Transverse colon (tissue), 4 donors: Measurements from ENCODE around the gene RFC2. TPM values are rescaled to one million over a fixed set of nuclear protein-coding genes. Genes with fewer than 3 reads are reported as not detected.
A peak's percentile ranks its signal among the peaks of the same experiment; 100 is the strongest.

Source experiments
- DNase-seq: peaks from one replicate; pipeline ENCODE4 v3.0.0-alpha.2; 2019
- H3K27ac ChIP-seq, 4 donors: fragments of 200-600 bp; sonication (generic); 2 replicates each; pipeline ENCODE4 v1.5.1; 2016 to 2018; ENCODE audit warnings: inconsistent platforms in 4 of 4
- H3K27me3 ChIP-seq: fragments of 200-600 bp; sonication (generic); 2 replicates; pipeline ENCODE4 v1.5.1; 2017; ENCODE audit warnings: inconsistent platforms
- H3K36me3 ChIP-seq, 4 donors: fragments of 200-600 bp; sonication (generic); 2 replicates each; pipeline ENCODE4 v1.5.1; 2017 to 2019; ENCODE audit warnings: inconsistent platforms in 4 of 4
- H3K4me1 ChIP-seq, 4 donors: fragments of 200-600 bp; sonication (generic); 2 replicates each; pipeline ENCODE4 v1.5.1; 2017 to 2020; ENCODE audit warnings: inconsistent platforms in 4 of 4
- H3K4me3 ChIP-seq, 4 donors: fragments of 200-600 bp; sonication (generic); 1 replicate in 1 of 4; 2 replicates in 3 of 4; pipeline versions ENCODE4 v1.5.1 to v1.6.1; 2017 to 2019; ENCODE audit warnings: inconsistent platforms in 4 of 4
- H3K9me3 ChIP-seq, 2 donors: fragments of 200-600 bp; sonication (generic); 2 replicates each; pipeline ENCODE4 v1.5.1; 2017 to 2019; ENCODE audit warnings: inconsistent platforms in 2 of 2
- CTCF ChIP-seq, 5 experiments: fragments of 200-600 bp in 3 of 5; fragments of 450-650 bp in 2 of 5; sonication (generic) in 3 of 5; IDR thresholded peaks; 1 replicate in 2 of 5; 2 replicates in 3 of 5; pipeline ENCODE4 v1.5.1; 2016 to 2017; ENCODE audit warnings: antibody characterized with exemption in 5 of 5, inconsistent platforms in 3 of 5, mild to moderate bottlenecking in 2 of 5, moderate library complexity in 1 of 5
- EP300 ChIP-seq: sonication (generic); formaldehyde crosslinking; IDR thresholded peaks from one replicate; pipeline ENCODE4 v1.6.1; 2017; ENCODE audit warnings: antibody characterized with exemption, low read depth
- POLR2A ChIP-seq: fragments of 450-650 bp; IDR thresholded peaks from one replicate; pipeline ENCODE4 v1.6.1; 2016; ENCODE audit warnings: antibody characterized with exemption, mild to moderate bottlenecking, moderate library complexity
- POLR2AphosphoS5 ChIP-seq, 3 donors: sonication (generic); formaldehyde crosslinking; IDR thresholded peaks; one replicate each; pipeline ENCODE4 v1.6.1; 2016; ENCODE audit warnings: antibody characterized with exemption in 3 of 3
- WGBS, 2 donors: methylation state at CpG; one replicate each; pipeline ENCODE4 v1.1.5; 2018; ENCODE audit warnings: low coverage in 1 of 2; 5-methylcytosine and 5-hydroxymethylcytosine counted together
- in situ Hi-C, 4 donors: fragments of 200-750 bp; cut with MboI; loops; one replicate each; pipeline versions ENCODE4 v1.15.0 to v1.15.1; 2017; ENCODE audit warnings: low sequenced_read_pairs in 3 of 4, low pct_ligation_motif_present in 1 of 4, low pct_unique_long_range_greater_than_20kb in 1 of 4
- intact Hi-C: fragments of 100-400 bp; cut with DNase I; formaldehyde crosslinking; loops from one replicate; pipeline ENCODE4 v1.15.1; 2023; ENCODE audit warnings: low total_unique reads
- total RNA-seq, 4 donors: library from RNA; depleted of rRNA; stranded (reverse); fragments of >200 nt; gene quantifications; one replicate each; pipeline ENCODE4 v1.1.0, GENCODE V29; 2016

RFC2 gene
- total RNA-seq, 4 donors from 2014 or later = 6.7 to 17.3 (median 9.3) TPM

GRCh38 chr7:74190259-74190658 is 63.9 kb downstream of the RFC2 start:
- in situ Hi-C loops = loop anchor here in 2 of 4 donors (25.0 kb wide), 2 partner anchors 103 to 128 kb away; partner anchors contain the start of gene LIMK1 (in 1 of the 2)
- DNase-seq = no peak
- peaks cover 6 to 32% (median 22%) of the 10 kb centered on the region in 4 donors for H3K4me1 ChIP-seq
- no peaks in the 10 kb centered on the region for H3K27me3 ChIP-seq
- intact Hi-C loops = no loop called here
- no peaks in the 10 kb centered on the region for H3K9me3 ChIP-seq
- 94 to 100% methylated on average over 1 to 7 of the region's 7 CpGs for WGBS, 2 donors
- no peak for TF ChIP-seq POLR2AphosphoS5 (IDR thresholded peaks at IDR 0.05)
- TF ChIP-seq POLR2A = no peak
- no peak for TF ChIP-seq CTCF (IDR thresholded peaks at IDR 0.05)
- no peak for TF ChIP-seq EP300
- peaks cover 0 to 65% (median 33%) of the 10 kb centered on the region in 4 donors for H3K36me3 ChIP-seq
- no peak overlapping the region for H3K27ac ChIP-seq
- no peak overlapping the region for H3K4me3 ChIP-seq

- Histone ChIP-seq H3K4me3 (no peak overlapping the region), H3K36me3 (peaks cover 0 to 47% (median 24%) of the 10 kb centered on the region in 4 donors), H3K9me3 (no peaks in the 10 kb centered on the region), H3K27me3 (no peaks in the 10 kb centered on the region), H3K27ac (peak overlapping the region; percentile 1 to 42 (median 28)), H3K4me1 (peaks cover 18 to 53% (median 37%) of the 10 kb centered on the region in 4 donors)
- no peak for DNase-seq
- intact Hi-C loops = no loop called here
- TF ChIP-seq POLR2A (no peak), POLR2AphosphoS5 (IDR thresholded peaks at IDR 0.05) (peak in 1 of 3 donors; percentile 37)
- WGBS, 2 donors = 71 to 83% methylated on average over 1 to 11 of the region's 11 CpGs
- in situ Hi-C loops = loop anchor here in 3 of 4 donors (10.0 to 25.0 kb wide), 3 partner anchors 101 to 126 kb away; partner anchors contain the start of gene LIMK1 (in 1 of the 3)
These were observed 66.1 kb downstream of the RFC2 start for GRCh38 chr7:74187915-74188675.

- H3K27ac ChIP-seq = peak overlapping the region in 3 of 4 donors; percentile 4 to 30 (median 27)
- no peak for DNase-seq
- H3K4me3 ChIP-seq = no peak overlapping the region
- H3K4me1 ChIP-seq = peaks cover 40 to 78% (median 57%) of the 10 kb centered on the region in 4 donors
- no peaks in the 10 kb centered on the region for H3K27me3 ChIP-seq
- 18 to 19% methylated on average over 5 of the region's 5 CpGs for WGBS, 2 donors
- TF ChIP-seq POLR2A = no peak
- no peak for TF ChIP-seq CTCF (IDR thresholded peaks at IDR 0.05)
- no peak for TF ChIP-seq EP300
- no peak for TF ChIP-seq POLR2AphosphoS5 (IDR thresholded peaks at IDR 0.05)
- intact Hi-C loops = no loop called here
- peaks cover 0 to 25% (median 12%) of the 10 kb centered on the region in 4 donors for H3K36me3 ChIP-seq
- H3K9me3 ChIP-seq = no peaks in the 10 kb centered on the region
- in situ Hi-C loops = loop anchor here in 3 of 4 donors (10.0 to 25.0 kb wide), 3 partner anchors 98 to 123 kb away; partner anchors contain the start of gene LIMK1 (in 1 of the 3)
These were observed 68.6 kb downstream of the RFC2 start for GRCh38 chr7:74185636-74186035.

- peak overlapping the region in 2 of 4 donors; percentile 27 to 30 for H3K27ac ChIP-seq
- no peak for DNase-seq
- no peaks in the 10 kb centered on the region for H3K27me3 ChIP-seq
- in situ Hi-C loops = loop anchor here in 3 of 4 donors (10.0 to 25.0 kb wide), 3 partner anchors 98 to 123 kb away; partner anchors contain the start of gene LIMK1 (in 1 of the 3)
- intact Hi-C loops = no loop called here
- H3K4me1 ChIP-seq = peaks cover 45 to 84% (median 63%) of the 10 kb centered on the region in 4 donors
- TF ChIP-seq CTCF (IDR thresholded peaks at IDR 0.05) = no peak
- no peak for TF ChIP-seq POLR2A
- no peak for TF ChIP-seq EP300
- TF ChIP-seq POLR2AphosphoS5 (IDR thresholded peaks at IDR 0.05) = no peak
- WGBS, 2 donors = 86 to 88% methylated on average over 6 of the region's 6 CpGs
- H3K4me3 ChIP-seq = no peak overlapping the region
- H3K9me3 ChIP-seq = no peaks in the 10 kb centered on the region
- H3K36me3 ChIP-seq = peaks cover 0 to 19% (median 9%) of the 10 kb centered on the region in 4 donors
These were observed 69.2 kb downstream of the RFC2 start for GRCh38 chr7:74185016-74185415.
